MM.1S (cell line): Measurements from ENCODE around the gene ZNF710.

ENCODE experiments used
- CTCF ChIP-seq: fragments of 300-600 bp; sonication (generic); IDR thresholded peaks from 2 replicates; pipeline ENCODE4 v1.5.1; 2016; ENCODE audit warnings: antibody characterized with exemption, low read length, mixed read lengths
- EZH2 ChIP-seq: fragments of 300-600 bp; sonication (generic); optimal IDR thresholded peaks from 2 replicates; pipeline ENCODE3; 2017; ENCODE audit warnings: low read depth, mild to moderate bottlenecking, antibody characterized with exemption, low read length, mixed read lengths

- no peak for TF ChIP-seq CTCF
- TF ChIP-seq EZH2, result no peak
These were observed 83.8 kb downstream of the ZNF710 start for GRCh38 chr15:90084876-90085423.
